Activated CD4-positive, alpha-beta T cell treated with anti-CD3 and anti-CD28 coated beads, Interleukin-2, amount 50 U/mL, for 16 hours (primary cell): Measurements from ENCODE around the gene BRSK2.

Experiments
- DNase-seq: peaks from one replicate; pipeline ENCODE4 v3.0.0-alpha.2; 2020

The BRSK2 gene

GRCh38 chr11:1455032-1455762, 65.5 kb downstream of the BRSK2 start:
- DNase-seq = no peak

GRCh38 chr11:1455763-1456060, 66.0 kb downstream of the BRSK2 start:
- DNase-seq = no peak

- DNase-seq = no peak
These were observed 66.4 kb downstream of the BRSK2 start for GRCh38 chr11:1456176-1456575.

- no peak for DNase-seq
These were observed 67.0 kb downstream of the BRSK2 start for GRCh38 chr11:1456596-1457325.

- DNase-seq = no peak
These were observed 67.6 kb downstream of the BRSK2 start for GRCh38 chr11:1457326-1457680.

- no peak for DNase-seq
These were observed 68.1 kb downstream of the BRSK2 start for GRCh38 chr11:1457856-1458255.

- DNase-seq = no peak
These were observed 68.8 kb downstream of the BRSK2 start for GRCh38 chr11:1458340-1459218.

GRCh38 chr11:1459219-1459575, 69.5 kb downstream of the BRSK2 start:
- no peak for DNase-seq

GRCh38 chr11:1459764-1460395, 70.1 kb downstream of the BRSK2 start:
- DNase-seq = no peak

- DNase-seq = no peak
These were observed 70.8 kb downstream of the BRSK2 start for GRCh38 chr11:1460396-1460985.

- DNase-seq = no peak
These were observed 71.5 kb downstream of the BRSK2 start for GRCh38 chr11:1460986-1461825.

- DNase-seq = no peak
These were observed 72.3 kb downstream of the BRSK2 start for GRCh38 chr11:1461826-1462697.

- DNase-seq = no peak
These were observed 72.9 kb downstream of the BRSK2 start for GRCh38 chr11:1462698-1462975.

GRCh38 chr11:1463056-1463455, 73.3 kb downstream of the BRSK2 start:
- no peak for DNase-seq

- no peak for DNase-seq
These were observed 77.0 kb downstream of the BRSK2 start for GRCh38 chr11:1466784-1467183.

GRCh38 chr11:1467270-1467669, 77.5 kb downstream of the BRSK2 start:
- no peak for DNase-seq

GRCh38 chr11:1468002-1468401, 78.3 kb downstream of the BRSK2 start:
- no peak for DNase-seq

GRCh38 chr11:1468473-1469066, 78.8 kb downstream of the BRSK2 start:
- DNase-seq = no peak

- no peak for DNase-seq
These were observed 79.7 kb downstream of the BRSK2 start for GRCh38 chr11:1469287-1469910.

GRCh38 chr11:1469911-1470680, 80.4 kb downstream of the BRSK2 start:
- DNase-seq = no peak
